ENCODE data around the gene MCTP1.
"Not testable (repeated sequence)": the region's sequence is repeated elsewhere in the genome, so short reads cannot be mapped to it uniquely, and the experiment has no call there.

MCTP1 gene

DNA sequence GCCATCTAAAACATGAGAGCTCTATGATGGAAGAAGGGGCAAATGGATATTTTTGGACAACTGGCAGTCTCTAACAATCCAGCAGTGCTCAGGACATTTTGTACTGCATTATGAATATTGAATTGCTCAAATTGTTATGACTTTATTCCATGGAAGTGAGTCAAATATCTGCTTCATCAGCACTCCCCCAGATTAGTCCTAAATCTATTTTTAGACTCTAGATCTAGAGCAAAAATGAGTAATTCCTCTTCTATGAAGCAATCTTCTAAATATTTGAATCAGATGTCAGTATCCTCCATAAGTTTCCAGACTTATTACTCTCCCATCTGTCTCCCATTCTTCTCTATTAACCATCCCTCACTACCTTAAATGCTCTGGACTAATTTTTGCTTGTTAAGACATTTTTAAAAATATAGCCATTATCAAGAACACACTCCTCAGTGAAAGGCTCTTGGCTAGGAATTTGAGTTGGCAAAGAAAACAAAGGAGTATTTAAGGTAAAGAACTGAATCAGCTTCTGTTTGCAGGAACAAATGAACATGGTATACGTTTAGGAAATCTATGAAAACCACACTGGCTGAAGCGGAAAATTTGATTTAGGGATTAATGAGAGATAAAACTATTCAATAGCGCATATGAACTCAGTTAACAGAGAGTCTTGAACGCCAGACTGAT lies 300.9 kb downstream of the MCTP1 start:
- H3K4me1 Mint-ChIP-seq: no peaks in the 10 kb centered on the region
- no peak overlapping the region for H3K4me3 Mint-ChIP-seq
- no peaks in the 10 kb centered on the region for H3K27me3 Mint-ChIP-seq
- no peak for ATAC-seq
- H3K27ac Mint-ChIP-seq: no peak overlapping the region
- no peaks in the 10 kb centered on the region for H3K9me3 Mint-ChIP-seq
- DNase-seq: no peak

DNA sequence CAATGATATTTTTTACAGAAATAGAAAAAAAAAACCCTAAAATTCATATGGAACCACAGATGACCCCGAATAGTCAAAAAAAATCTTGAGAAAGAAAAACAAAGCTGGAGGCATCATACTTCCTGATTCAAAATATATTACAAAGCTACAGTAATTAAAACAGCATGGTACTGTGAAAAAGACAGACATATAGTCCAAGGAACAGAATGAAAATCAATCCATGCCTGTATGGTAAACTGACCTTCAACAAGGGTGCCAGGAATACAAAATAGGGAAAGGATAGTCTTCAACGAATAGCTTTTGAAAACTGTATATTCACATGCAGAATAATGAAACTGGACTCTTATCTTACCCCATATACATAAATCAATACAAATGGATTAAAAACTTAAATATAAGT lies 307.5 kb downstream of the MCTP1 start:
- no peak for DNase-seq
- peaks cover 4 to 7% of the 10 kb centered on the region in 2 donors for H3K9me3 Mint-ChIP-seq
- no peaks in the 10 kb centered on the region for H3K27me3 Mint-ChIP-seq
- no peaks in the 10 kb centered on the region for H3K4me1 Mint-ChIP-seq
- no peak overlapping the region for H3K27ac Mint-ChIP-seq
- H3K4me3 Mint-ChIP-seq: no peak overlapping the region
- ATAC-seq: no peak

DNA sequence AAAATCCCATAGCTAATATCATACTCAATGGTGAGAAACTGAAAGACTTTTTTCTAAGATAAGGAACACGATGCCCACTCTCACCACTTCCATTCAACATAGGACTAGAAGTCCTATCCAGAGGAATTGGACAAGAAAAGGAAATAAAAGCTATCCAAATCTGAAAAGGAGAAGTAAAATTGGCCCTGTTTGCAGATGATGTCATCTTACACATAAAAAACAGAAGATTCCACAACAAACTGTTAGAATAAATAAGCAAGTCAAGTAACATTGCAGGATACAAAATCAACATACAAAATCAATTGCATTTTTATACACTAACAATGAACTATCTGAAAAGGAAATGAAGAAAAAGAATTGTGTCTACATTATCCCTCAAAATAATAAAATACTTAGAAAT lies 308.0 kb downstream of the MCTP1 start:
- ATAC-seq (no peak), DNase-seq (no peak)
- Mint-ChIP-seq H3K4me1 (no peaks in the 10 kb centered on the region), H3K4me3 (no peak overlapping the region), H3K27me3 (no peaks in the 10 kb centered on the region), H3K9me3 (peaks cover 4 to 7% of the 10 kb centered on the region in 2 donors), H3K27ac (no peak overlapping the region)

DNA sequence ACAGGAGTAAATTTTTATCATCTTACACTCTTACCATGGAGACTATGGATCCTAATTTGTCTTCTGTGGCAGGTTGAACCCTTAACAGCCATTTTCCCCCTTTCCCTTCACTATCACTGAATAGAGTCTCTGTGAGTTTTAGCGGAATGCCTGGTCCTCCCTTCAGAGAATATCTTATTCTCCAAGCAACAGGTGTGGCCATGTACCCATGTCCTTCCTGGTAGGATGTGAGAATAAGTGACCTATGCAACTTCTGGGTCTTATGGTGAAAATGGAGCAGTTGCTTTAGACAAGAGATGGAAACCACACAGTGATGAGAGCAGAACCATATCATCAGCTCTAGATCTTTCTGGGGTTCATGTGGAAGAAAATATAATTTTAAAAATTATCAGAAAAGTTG lies 312.6 kb downstream of the MCTP1 start:
- H3K4me3 Mint-ChIP-seq: no peak overlapping the region
- no peaks in the 10 kb centered on the region for H3K4me1 Mint-ChIP-seq
- DNase-seq: no peak
- peaks cover 4 to 7% of the 10 kb centered on the region in 2 donors for H3K9me3 Mint-ChIP-seq
- no peak overlapping the region for H3K27ac Mint-ChIP-seq
- ATAC-seq: no peak
- H3K27me3 Mint-ChIP-seq: no peaks in the 10 kb centered on the region

DNA sequence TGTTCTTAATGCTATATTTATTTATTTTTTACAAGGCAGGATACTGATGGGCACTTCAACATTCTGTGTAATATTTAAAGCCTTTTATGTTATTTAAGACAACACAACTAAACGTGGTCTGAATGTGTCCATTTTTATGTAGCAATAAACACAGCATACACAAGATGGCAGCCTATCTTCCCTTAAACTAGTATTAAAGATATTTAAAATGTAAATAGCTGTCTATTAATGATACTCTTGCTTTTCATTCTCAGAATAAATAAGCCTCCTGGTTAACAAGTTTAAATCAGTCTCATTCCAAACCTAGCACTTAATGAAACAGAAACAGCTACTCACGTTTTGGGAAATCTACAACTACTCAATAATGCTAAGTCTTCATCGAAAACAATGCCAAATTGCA lies 315.7 kb downstream of the MCTP1 start:
- H3K4me3 Mint-ChIP-seq: no peak overlapping the region
- no peak for DNase-seq
- H3K27ac Mint-ChIP-seq: no peak overlapping the region
- H3K9me3 Mint-ChIP-seq: no peaks in the 10 kb centered on the region
- no peaks in the 10 kb centered on the region for H3K27me3 Mint-ChIP-seq
- no peaks in the 10 kb centered on the region for H3K4me1 Mint-ChIP-seq
- no peak for ATAC-seq

DNA sequence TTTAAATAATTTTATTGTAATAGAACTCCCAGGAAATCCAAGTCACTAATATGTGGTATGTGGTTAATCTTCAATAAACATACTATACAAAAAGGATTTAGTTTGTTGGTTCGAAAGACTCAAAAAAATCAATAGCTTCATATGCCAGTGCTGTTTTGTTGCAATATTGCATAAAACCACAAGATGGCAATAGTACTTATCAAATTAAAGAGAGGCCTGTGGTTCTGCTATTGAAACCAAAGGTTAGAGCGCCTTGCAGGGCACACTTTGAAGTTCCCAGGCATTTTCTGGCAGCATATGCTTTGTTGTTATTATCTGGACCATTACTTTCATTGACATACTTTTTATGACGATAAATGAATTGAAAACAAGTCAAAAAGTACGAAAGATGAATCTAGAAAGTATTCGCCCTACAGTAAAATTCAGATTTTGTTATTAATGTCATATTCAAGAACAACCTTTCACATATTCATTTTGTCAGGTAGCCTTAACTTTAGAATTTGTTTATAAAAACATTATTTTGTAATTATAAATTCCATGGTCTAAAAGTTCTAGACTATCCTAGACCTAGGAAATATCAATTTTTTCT lies 316.3 kb downstream of the MCTP1 start:
- H3K9me3 Mint-ChIP-seq: no peaks in the 10 kb centered on the region
- no peak overlapping the region for H3K4me3 Mint-ChIP-seq
- no peaks in the 10 kb centered on the region for H3K27me3 Mint-ChIP-seq
- no peak overlapping the region for H3K27ac Mint-ChIP-seq
- ATAC-seq (peak; percentile 53), DNase-seq (peak in 1 of 2 donors; percentile 21)
- H3K4me1 Mint-ChIP-seq: no peaks in the 10 kb centered on the region

DNA sequence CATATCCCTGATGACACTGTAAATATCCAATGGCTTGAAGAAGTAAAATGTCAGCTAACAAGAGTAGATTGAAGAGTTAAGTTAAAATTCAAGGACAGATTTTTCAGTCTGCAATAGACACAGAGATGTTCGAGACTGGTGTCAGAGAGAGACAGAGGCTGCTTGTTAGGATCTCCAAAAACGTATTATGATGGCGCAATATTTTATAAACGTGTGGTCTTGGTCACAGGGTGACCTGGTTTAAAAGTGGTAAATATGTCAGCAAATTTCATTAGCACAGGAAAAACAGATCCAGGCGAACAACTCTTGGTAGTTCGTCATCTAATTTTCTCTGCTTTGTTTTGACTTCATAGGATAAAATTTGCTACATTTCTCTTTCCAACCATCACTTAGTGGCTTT lies 317.4 kb downstream of the MCTP1 start:
- H3K4me3 Mint-ChIP-seq: no peak overlapping the region
- DNase-seq: no peak
- no peaks in the 10 kb centered on the region for H3K27me3 Mint-ChIP-seq
- no peaks in the 10 kb centered on the region for H3K4me1 Mint-ChIP-seq
- H3K27ac Mint-ChIP-seq: no peak overlapping the region
- no peaks in the 10 kb centered on the region for H3K9me3 Mint-ChIP-seq
- ATAC-seq: no peak

DNA sequence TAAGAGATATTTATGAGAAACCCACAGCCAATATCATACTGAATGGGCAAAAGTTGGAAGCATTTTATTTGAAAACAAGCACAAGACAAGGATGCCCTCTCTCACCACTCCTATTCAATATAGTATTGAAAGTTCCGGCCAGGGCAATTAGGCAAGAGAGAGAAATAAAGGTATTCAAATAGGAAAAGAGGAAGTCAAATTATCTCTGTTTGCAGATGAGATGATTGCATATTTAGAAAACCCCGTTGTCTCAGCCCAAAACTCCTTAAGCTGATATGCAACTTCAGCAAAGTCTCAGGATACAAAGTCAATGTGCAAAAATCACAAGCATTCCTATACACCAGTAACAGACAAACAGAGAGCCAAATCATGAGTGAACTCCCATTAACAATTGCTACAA lies 325.6 kb downstream of the MCTP1 start:
- not testable (repeated sequence) for DNase-seq, H3K27me3 Mint-ChIP-seq, H3K4me3 Mint-ChIP-seq, H3K4me1 Mint-ChIP-seq, ATAC-seq, H3K27ac Mint-ChIP-seq
- peaks cover 21 to 25% of the 10 kb centered on the region in 2 donors for H3K9me3 Mint-ChIP-seq

DNA sequence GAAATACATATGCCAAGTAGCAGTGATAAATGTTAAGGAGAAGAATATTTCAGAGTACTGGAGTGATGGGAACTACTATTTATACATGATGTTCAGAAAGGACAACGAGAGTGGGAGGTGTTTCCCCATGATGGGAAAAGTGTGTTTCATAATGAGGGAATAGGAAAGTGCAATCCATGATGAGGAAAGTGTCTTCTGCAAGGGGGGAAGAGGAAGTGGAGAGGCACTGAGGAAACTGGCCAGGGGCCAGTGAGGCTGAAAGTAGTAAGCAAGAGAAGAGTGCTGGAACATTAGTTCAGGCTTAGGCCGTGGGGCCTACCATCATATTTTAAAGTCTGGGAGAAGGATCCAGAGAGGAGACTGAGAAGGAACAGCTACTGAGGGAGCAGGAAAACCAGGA lies 339.2 kb downstream of the MCTP1 start:
- H3K4me1 Mint-ChIP-seq: no peaks in the 10 kb centered on the region
- no peaks in the 10 kb centered on the region for H3K27me3 Mint-ChIP-seq
- no peak for DNase-seq
- H3K27ac Mint-ChIP-seq: no peak overlapping the region
- no peaks in the 10 kb centered on the region for H3K9me3 Mint-ChIP-seq
- no peak overlapping the region for H3K4me3 Mint-ChIP-seq
- ATAC-seq: no peak

DNA sequence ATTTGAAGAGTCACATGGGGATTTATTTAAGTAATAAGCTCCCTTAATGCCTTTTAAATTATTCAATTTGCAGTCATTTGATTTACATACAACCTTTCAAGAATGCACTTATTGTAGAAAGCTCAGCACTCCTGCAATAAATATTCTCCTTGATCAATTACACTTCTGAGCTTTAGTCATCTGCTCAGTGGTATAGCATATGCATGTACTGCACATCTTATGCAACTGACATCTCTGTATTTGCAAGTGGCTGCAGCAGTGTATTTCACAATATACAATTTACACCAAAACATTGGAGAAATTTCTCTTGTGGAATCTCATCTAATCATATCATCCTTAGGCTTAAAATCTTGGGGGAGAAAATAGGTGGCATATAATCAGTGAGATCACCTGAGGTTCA lies 340.7 kb downstream of the MCTP1 start:
- no peaks in the 10 kb centered on the region for H3K9me3 Mint-ChIP-seq
- ATAC-seq (no peak), DNase-seq (no peak)
- H3K4me1 Mint-ChIP-seq: no peaks in the 10 kb centered on the region
- no peak overlapping the region for H3K27ac Mint-ChIP-seq
- H3K27me3 Mint-ChIP-seq: no peaks in the 10 kb centered on the region
- no peak overlapping the region for H3K4me3 Mint-ChIP-seq

DNA sequence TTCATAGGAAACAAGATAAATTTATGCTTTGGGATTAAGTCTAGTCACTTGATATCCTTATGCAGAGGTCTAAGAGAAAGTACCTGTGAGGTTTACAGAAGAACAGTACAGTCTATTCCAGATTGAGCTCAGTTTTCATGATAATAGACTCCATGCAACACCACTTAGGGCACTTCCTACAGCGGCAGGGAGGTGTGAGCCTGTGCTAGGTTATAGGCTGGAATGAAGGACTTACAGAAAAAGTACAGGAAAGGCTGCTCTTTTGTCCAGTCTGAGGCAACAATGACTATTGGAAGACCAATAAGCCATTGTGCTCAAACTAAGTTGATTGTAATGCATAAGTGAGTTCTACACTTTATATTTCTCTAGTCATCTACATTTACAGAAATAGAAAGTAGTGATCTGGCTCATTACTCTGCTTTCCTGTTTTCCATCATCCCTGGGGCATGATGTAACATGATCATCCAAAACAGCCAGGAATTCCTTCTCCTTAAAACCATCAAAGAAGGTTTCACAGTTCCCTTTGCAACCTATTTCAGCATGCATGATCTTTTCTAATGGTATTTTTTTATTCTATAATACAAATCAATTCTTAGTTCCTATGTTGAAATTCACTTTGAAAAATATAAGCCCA lies 343.7 kb downstream of the MCTP1 start:
- Mint-ChIP-seq H3K27me3 (no peaks in the 10 kb centered on the region), H3K4me1 (no peaks in the 10 kb centered on the region), H3K4me3 (no peak overlapping the region), H3K9me3 (no peaks in the 10 kb centered on the region), H3K27ac (no peak overlapping the region)
- no peak for DNase-seq
- ATAC-seq: no peak

DNA sequence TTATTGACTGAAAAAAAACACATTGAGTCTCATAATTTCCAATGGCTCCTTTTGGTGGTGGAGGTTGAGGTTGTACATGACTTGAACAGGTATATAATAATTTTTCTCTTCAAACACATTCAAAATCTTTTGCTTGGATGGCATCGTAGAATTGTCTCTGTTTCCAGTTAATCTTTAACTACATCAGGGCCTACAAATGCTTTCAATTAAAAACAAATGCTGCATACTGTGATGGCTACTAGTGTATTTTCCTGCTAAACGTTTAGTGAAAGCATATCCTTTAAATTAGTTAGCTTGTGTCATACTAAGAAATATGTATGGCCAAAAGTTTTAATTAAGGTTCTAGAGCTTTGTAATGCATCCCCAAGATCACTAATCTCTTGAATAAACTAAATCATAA lies 352.6 kb downstream of the MCTP1 start:
- no peak for DNase-seq
- Mint-ChIP-seq H3K27me3 (no peaks in the 10 kb centered on the region), H3K27ac (no peak overlapping the region), H3K4me3 (no peak overlapping the region), H3K9me3 (no peaks in the 10 kb centered on the region), H3K4me1 (no peaks in the 10 kb centered on the region)
- no peak for ATAC-seq

DNA sequence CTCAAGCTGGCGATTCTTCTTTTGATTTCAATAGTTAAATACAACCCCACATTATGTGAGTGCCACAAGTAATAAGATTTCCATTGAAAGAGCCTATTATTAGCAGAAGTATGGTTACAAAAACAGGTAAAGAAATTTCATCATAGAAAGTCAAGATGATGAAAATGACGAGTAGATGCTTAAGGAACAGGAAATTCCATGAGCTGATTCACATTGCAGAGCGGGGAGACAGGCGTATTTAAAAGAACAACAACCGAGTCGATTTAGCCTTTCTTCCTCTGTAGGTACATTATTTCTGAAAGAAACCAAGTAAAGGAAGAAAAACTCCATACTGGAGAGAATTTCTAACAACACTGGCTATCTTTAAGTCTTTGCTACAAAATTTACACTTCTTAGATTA lies 356.0 kb downstream of the MCTP1 start:
- Mint-ChIP-seq H3K27ac (no peak overlapping the region), H3K4me3 (no peak overlapping the region), H3K27me3 (no peaks in the 10 kb centered on the region), H3K4me1 (no peaks in the 10 kb centered on the region), H3K9me3 (no peaks in the 10 kb centered on the region)
- DNase-seq (no peak), ATAC-seq (no peak)

DNA sequence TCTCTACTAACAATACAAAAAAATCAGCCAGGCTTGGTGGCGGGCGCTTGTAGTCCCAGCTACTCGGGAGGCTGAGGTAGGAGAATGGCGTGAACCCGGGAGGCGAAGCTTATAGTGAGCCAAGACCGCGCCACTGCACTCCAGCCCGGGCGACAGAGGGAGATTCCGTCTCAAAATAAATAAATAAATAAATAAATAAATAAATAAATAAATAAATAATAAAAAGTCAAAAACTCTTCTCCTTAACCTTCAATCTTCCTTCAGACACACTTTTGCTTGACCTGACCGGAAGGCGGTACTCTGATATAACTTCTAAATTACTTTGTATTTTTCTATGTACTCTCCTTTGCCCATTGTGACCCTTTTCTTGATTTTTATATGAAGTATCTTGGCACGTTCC lies 364.3 kb downstream of the MCTP1 start:
- Mint-ChIP-seq H3K27me3 (no peaks in the 10 kb centered on the region), H3K27ac (peak overlapping the region in 1 of 2 donors; percentile 25), H3K4me1 (no peaks in the 10 kb centered on the region), H3K4me3 (no peak overlapping the region), H3K9me3 (no peaks in the 10 kb centered on the region)
- no peak for DNase-seq
- ATAC-seq: no peak

DNA sequence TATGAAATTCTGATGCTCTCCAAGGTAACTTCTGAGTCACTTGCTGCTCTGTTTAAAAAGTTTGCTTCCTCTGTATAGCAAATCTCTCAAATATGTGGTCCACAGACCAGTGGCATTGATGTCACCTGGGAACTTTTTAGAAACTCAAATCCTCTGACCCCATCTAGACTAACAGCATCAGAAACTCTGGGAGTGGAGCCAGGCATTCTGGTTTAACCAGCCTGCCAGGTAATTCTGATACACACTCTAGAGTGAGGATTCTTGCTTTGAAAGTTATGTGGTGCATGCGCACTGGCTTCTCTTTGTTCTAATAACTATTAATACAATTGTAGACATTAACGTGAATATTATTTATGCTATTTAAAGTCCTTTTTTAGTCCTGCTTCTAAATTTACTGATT lies 368.3 kb downstream of the MCTP1 start:
- Mint-ChIP-seq H3K9me3 (no peaks in the 10 kb centered on the region), H3K27ac (no peak overlapping the region), H3K27me3 (peaks cover 9% of the 10 kb centered on the region), H3K4me1 (no peaks in the 10 kb centered on the region), H3K4me3 (no peak overlapping the region)
- ATAC-seq (no peak), DNase-seq (no peak)

DNA sequence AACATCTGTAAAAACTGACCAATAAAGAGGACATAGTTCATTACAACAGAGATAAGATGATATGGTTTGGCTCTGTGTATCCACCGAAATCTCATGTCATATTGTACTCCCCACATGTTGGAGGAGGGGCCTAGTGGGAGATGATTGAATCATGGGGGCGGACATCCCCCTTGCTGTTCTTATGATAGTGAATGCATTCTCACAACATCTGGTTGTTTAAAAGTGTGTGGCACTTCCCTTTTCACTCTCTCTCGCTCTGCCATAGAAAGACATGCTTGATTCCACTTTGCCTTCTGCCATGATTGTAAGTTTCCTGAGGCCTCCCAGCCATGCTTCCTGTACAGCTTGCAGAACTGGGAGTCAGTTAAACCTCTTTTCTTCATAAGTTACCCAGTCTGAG lies 373.6 kb downstream of the MCTP1 start:
- DNase-seq: no peak
- peaks cover 9% of the 10 kb centered on the region for H3K27me3 Mint-ChIP-seq
- H3K27ac Mint-ChIP-seq: no peak overlapping the region
- H3K4me3 Mint-ChIP-seq: no peak overlapping the region
- no peak for ATAC-seq
- H3K9me3 Mint-ChIP-seq: no peaks in the 10 kb centered on the region
- H3K4me1 Mint-ChIP-seq: no peaks in the 10 kb centered on the region

DNA sequence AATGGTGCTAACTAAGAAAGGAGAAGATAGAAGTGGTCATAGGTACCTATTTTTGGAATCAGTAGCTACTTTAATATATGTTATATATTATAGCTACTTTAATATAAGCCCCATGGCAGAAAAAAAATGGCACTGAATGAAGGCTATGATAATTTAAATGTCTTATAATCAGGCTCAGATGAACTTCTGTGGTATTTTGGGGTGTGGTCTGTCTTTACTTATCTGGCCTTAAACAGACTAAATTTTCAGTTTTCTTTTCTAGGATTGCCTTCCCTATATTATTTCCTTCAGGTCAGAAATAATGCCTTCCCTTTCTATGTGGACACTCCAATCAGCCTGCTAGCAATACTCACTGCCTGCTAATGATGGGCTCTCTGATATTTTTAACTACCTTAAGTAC lies 374.2 kb downstream of the MCTP1 start:
- H3K27me3 Mint-ChIP-seq: peaks cover 9% of the 10 kb centered on the region
- ATAC-seq (no peak), DNase-seq (no peak)
- no peaks in the 10 kb centered on the region for H3K9me3 Mint-ChIP-seq
- H3K27ac Mint-ChIP-seq: no peak overlapping the region
- no peak overlapping the region for H3K4me3 Mint-ChIP-seq
- no peaks in the 10 kb centered on the region for H3K4me1 Mint-ChIP-seq

All from stimulated activated naive CD8-positive, alpha-beta T cell treated with anti-CD3 and anti-CD28 coated beads, Interleukin-15, amount 100 ng/mL, for 72 hours (primary cell).